PC-3 (cell line): Measurements from ENCODE around the gene ZNF232.
"Not testable (repeated sequence)": the region's sequence is repeated elsewhere in the genome, so short reads cannot be mapped to it uniquely, and the experiment has no call there.

Experiments used
- EZH2 ChIP-seq: fragments of 300-600 bp; sonication (generic); IDR thresholded peaks from one replicate; pipeline ENCODE4 v1.6.1; 2017; ENCODE audit warnings: antibody characterized with exemption, mild to moderate bottlenecking, low read length; ENCODE audit not compliant: unreplicated experiment
- TF ChIP-seq, protein P1 (sequence below): fragments of 300-600 bp; sonication (generic); conservative IDR thresholded peaks from 2 replicates; pipeline ENCODE4 v1.5.1; 2017; ENCODE audit warnings: antibody characterized with exemption, low read depth, mild to moderate bottlenecking, low read length

- TF ChIP-seq, protein P1, sequence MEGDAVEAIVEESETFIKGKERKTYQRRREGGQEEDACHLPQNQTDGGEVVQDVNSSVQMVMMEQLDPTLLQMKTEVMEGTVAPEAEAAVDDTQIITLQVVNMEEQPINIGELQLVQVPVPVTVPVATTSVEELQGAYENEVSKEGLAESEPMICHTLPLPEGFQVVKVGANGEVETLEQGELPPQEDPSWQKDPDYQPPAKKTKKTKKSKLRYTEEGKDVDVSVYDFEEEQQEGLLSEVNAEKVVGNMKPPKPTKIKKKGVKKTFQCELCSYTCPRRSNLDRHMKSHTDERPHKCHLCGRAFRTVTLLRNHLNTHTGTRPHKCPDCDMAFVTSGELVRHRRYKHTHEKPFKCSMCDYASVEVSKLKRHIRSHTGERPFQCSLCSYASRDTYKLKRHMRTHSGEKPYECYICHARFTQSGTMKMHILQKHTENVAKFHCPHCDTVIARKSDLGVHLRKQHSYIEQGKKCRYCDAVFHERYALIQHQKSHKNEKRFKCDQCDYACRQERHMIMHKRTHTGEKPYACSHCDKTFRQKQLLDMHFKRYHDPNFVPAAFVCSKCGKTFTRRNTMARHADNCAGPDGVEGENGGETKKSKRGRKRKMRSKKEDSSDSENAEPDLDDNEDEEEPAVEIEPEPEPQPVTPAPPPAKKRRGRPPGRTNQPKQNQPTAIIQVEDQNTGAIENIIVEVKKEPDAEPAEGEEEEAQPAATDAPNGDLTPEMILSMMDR: not testable (repeated sequence)
- TF ChIP-seq EZH2: not testable (repeated sequence)
Observed at GRCh38 chr17:5131799-5132502, 20.3 kb upstream of the ZNF232 start.
